ENCODE results near the gene NAT16.

DNA sequence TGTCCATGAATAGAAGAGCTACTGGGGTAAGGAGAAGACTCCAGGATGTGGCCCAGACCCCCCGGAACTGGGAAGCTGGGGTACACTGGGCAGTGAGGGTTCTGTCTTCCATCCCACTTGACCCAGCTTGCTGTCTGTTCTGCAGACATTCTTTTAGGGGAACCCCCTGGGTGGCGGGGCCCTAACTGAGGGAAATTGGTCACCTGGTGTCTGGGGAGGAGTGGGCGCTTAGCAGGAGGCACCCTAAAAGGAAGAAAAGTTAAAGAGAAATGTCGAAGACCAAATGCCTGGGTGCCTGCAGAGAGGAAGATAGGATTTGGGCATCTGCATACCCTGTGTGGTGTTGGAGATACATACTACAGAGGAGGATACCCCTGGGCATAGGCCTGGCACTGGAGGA, 24.8 kb downstream of the NAT16 start:
- no peak for TF ChIP-seq POLR2A (IDR thresholded peaks at IDR 0.05)
- TF ChIP-seq, protein P1, sequence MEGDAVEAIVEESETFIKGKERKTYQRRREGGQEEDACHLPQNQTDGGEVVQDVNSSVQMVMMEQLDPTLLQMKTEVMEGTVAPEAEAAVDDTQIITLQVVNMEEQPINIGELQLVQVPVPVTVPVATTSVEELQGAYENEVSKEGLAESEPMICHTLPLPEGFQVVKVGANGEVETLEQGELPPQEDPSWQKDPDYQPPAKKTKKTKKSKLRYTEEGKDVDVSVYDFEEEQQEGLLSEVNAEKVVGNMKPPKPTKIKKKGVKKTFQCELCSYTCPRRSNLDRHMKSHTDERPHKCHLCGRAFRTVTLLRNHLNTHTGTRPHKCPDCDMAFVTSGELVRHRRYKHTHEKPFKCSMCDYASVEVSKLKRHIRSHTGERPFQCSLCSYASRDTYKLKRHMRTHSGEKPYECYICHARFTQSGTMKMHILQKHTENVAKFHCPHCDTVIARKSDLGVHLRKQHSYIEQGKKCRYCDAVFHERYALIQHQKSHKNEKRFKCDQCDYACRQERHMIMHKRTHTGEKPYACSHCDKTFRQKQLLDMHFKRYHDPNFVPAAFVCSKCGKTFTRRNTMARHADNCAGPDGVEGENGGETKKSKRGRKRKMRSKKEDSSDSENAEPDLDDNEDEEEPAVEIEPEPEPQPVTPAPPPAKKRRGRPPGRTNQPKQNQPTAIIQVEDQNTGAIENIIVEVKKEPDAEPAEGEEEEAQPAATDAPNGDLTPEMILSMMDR (IDR thresholded peaks at IDR 0.05), result no peak
